IMR-90 (cell line): ENCODE results near the gene CEP78. TPM values are rescaled to one million over a fixed set of nuclear protein-coding genes. Genes with fewer than 3 reads are reported as not detected.

ENCODE experiments used
- ATAC-seq: fragments of 200-7000 bp; cut with Tn5 transposase; 2 replicates; pipeline ENCODE4 v1.9.1; 2020; ENCODE audit warnings: low read depth, mild to moderate bottlenecking, moderate library complexity
- BruUV-seq: library from RNA; stranded (reverse); fragments of 400-500 nt; replicated peaks from 2 replicates; lab custom pipeline; 2021; lab: Mats Ljungman, UMichigan
- CTCF ChIA-PET: fragments of 300-600 bp; formaldehyde crosslinking; extraction: SDS; loops from one replicate; lab custom pipeline; 2021; ENCODE audit warnings: antibody characterized with exemption; lab: Yijun Ruan, JAX
- POLR2A ChIA-PET: fragments of 300-600 bp; sonication (Branson Sonifier 250); formaldehyde crosslinking; loops from one replicate; lab custom pipeline; 2022; ENCODE audit warnings: antibody characterized with exemption; ENCODE audit not compliant: unreplicated experiment; lab: Charles Lee
- DNase-seq: peaks from one replicate; pipeline ENCODE4 v3.0.0; 2013
- H2AFZ ChIP-seq: replicated peaks from 2 replicates; pipeline ENCODE3; 2013; ENCODE audit warnings: low read length, mild to moderate bottlenecking; ENCODE audit not compliant: poor library complexity
- H2AK5ac ChIP-seq: 2 replicates; pipeline ENCODE4 v1.6.1; 2013; ENCODE audit warnings: low read depth, low read length, inconsistent platforms
- H2AK9ac ChIP-seq: replicated peaks from 2 replicates; pipeline ENCODE3; 2013; ENCODE audit warnings: mild to moderate bottlenecking, low read depth, low read length, moderate library complexity; ENCODE audit not compliant: poor library complexity
- H2BK120ac ChIP-seq: 2 replicates; pipeline ENCODE4 v1.6.1; 2013; ENCODE audit warnings: low read depth, low read length, inconsistent platforms
- H2BK15ac ChIP-seq: 3 replicates; pipeline ENCODE4 v1.6.1; 2013; ENCODE audit warnings: low read depth, low read length, inconsistent platforms
- H2BK20ac ChIP-seq: 2 replicates; pipeline ENCODE4 v1.6.1; 2013; ENCODE audit warnings: low read depth, mild to moderate bottlenecking, inconsistent platforms, low read length, moderate library complexity
- H2BK5ac ChIP-seq: 2 replicates; pipeline ENCODE4 v1.6.1; 2013; ENCODE audit warnings: mild to moderate bottlenecking, low read depth, low read length, inconsistent platforms; ENCODE audit not compliant: poor library complexity, severe bottlenecking
- H3K14ac ChIP-seq: replicated peaks from 2 replicates; pipeline ENCODE4 v1.6.1; 2013; ENCODE audit warnings: low read depth, low read length, inconsistent platforms
- H3K18ac ChIP-seq: 2 replicates; pipeline ENCODE4 v1.6.1; 2013; ENCODE audit warnings: low read depth, low read length, control low read depth
- H3K23ac ChIP-seq: 2 replicates; pipeline ENCODE4 v1.6.1; 2013; ENCODE audit warnings: low read depth, low read length, inconsistent platforms
- H3K27ac ChIP-seq: 2 replicates; pipeline ENCODE4 v1.5.1; 2013; ENCODE audit warnings: mild to moderate bottlenecking, control low read depth, low read length; ENCODE audit not compliant: insufficient read depth
- H3K27me3 ChIP-seq: 2 replicates; pipeline ENCODE4 v1.6.1; 2013; ENCODE audit warnings: low read length; ENCODE audit not compliant: control insufficient read depth, insufficient read depth
- H3K36me3 ChIP-seq: 2 replicates; pipeline ENCODE4 v1.6.1; 2013; ENCODE audit warnings: low read length, mixed read lengths; ENCODE audit not compliant: control insufficient read depth, insufficient read depth
- H3K4ac ChIP-seq: 2 replicates; pipeline ENCODE4 v1.6.1; 2013; ENCODE audit warnings: low read depth, low read length, inconsistent platforms
- H3K4me1 ChIP-seq: 2 replicates; pipeline ENCODE4 v1.6.1; 2013; ENCODE audit warnings: low read length, mixed read lengths; ENCODE audit not compliant: control insufficient read depth, insufficient read depth
- H3K4me2 ChIP-seq: 2 replicates; pipeline ENCODE4 v1.6.1; 2013; ENCODE audit warnings: low read depth, mild to moderate bottlenecking, control low read depth, low read length, moderate library complexity
- H3K4me3 ChIP-seq: 2 replicates; pipeline ENCODE4 v1.5.1; 2013; ENCODE audit warnings: low read depth, mild to moderate bottlenecking, control low read depth, low read length, moderate library complexity; ENCODE audit not compliant: insufficient read depth
- H3K56ac ChIP-seq: 2 replicates; pipeline ENCODE4 v1.6.1; 2013; ENCODE audit warnings: low read length, inconsistent platforms; ENCODE audit not compliant: insufficient read depth; ENCODE audit errors: extremely low read depth
- H3K79me1 ChIP-seq, 2 experiments: 2 replicates each; pipeline ENCODE4 v1.6.1; 2013; ENCODE audit warnings: low read length in 2 of 2, inconsistent platforms in 1 of 2, low read depth in 1 of 2
- H3K9ac ChIP-seq: 2 replicates; pipeline ENCODE4 v1.6.1; 2013; ENCODE audit warnings: low read depth, low read length, control low read depth
- H3K9me1 ChIP-seq: 2 replicates; pipeline ENCODE4 v1.6.1; 2013; ENCODE audit warnings: low read length, inconsistent platforms; ENCODE audit not compliant: insufficient read depth
- H3K9me3 ChIP-seq: 2 replicates; pipeline ENCODE4 v1.6.1; 2013; ENCODE audit warnings: low read length; ENCODE audit not compliant: control insufficient read depth, insufficient read depth
- H4K20me1 ChIP-seq: 2 replicates; pipeline ENCODE4 v1.6.1; 2013; ENCODE audit warnings: low read length, inconsistent platforms; ENCODE audit not compliant: insufficient read depth
- H4K5ac ChIP-seq: 2 replicates; pipeline ENCODE4 v1.6.1; 2013; ENCODE audit warnings: mild to moderate bottlenecking, low read depth, low read length, control low read depth
- H4K8ac ChIP-seq, 2 experiments: 2 replicates each; pipeline ENCODE4 v1.6.1; 2013; ENCODE audit warnings: low read depth in 2 of 2, low read length in 2 of 2, control low read depth in 1 of 2, inconsistent platforms in 1 of 2
- H4K91ac ChIP-seq: 2 replicates; pipeline ENCODE4 v1.6.1; 2013; ENCODE audit warnings: low read depth, low read length, inconsistent platforms; ENCODE audit not compliant: insufficient read depth
- RAD21 ChIP-seq: IDR thresholded peaks from 2 replicates; pipeline ENCODE4 v1.6.1; 2012; ENCODE audit warnings: low read length, improper control_type of control experiment
- RCOR1 ChIP-seq: IDR thresholded peaks from 2 replicates; pipeline ENCODE4 v1.6.1; 2012; ENCODE audit warnings: mild to moderate bottlenecking, low read length, improper control_type of control experiment; ENCODE audit not compliant: insufficient replicate concordance
- SMC3 ChIP-seq: fragments of 150-350 bp; IDR thresholded peaks from 2 replicates; pipeline ENCODE4 v1.6.1; 2016; ENCODE audit warnings: low read depth, mild to moderate bottlenecking, antibody characterized with exemption, low read length, moderate library complexity
- WGBS, 2 experiments: methylation state at CpG; one replicate each; pipeline versions ENCODE4 v1.1.5 to v1.1.7; 2013; ENCODE audit warnings: missing lambda C conversion rate in 2 of 2; ENCODE audit not compliant: insufficient read length in 1 of 2; ENCODE audit errors: extremely low coverage in 2 of 2; 5-methylcytosine and 5-hydroxymethylcytosine counted together
- dilution Hi-C: fragments of 300-500 bp; cut with HindIII; formaldehyde crosslinking; loops from one replicate; pipeline ENCODE4 v1.14.3; 2018; ENCODE audit warnings: low sequenced_read_pairs; ENCODE audit not compliant: unreplicated experiment
- in situ Hi-C: fragments of 300-500 bp; cut with MboI; formaldehyde crosslinking; loops from 3 replicates; pipeline ENCODE4 v1.14.3; 2019; ENCODE audit warnings: low sequenced_read_pairs, inconsistent platforms, mixed read lengths
- intact Hi-C: fragments of 100-400 bp; cut with micrococcal nuclease; formaldehyde crosslinking; loops from 2 replicates; pipeline ENCODE4 v1.10.0; 2022
- polyA plus RNA-seq, 3 experiments: library from polyadenylated mRNA; depleted of rRNA; stranded (reverse); fragments of >200 nt; gene quantifications; 2 replicates each; pipeline ENCODE4 v1.2.3, GENCODE V29; 2012; ENCODE audit warnings: low replicate concordance in 1 of 3
- total RNA-seq: library from RNA; depleted of rRNA; stranded (reverse); fragments of >200 nt; gene quantifications from 2 replicates; pipeline ENCODE4 v1.2.3, GENCODE V29; 2012

CEP78 gene
- total and polyA plus RNA-seq, 2 of the 4 experiments (the other 2 are of a cell fraction) = 9.2 to 18.3 TPM

DNA sequence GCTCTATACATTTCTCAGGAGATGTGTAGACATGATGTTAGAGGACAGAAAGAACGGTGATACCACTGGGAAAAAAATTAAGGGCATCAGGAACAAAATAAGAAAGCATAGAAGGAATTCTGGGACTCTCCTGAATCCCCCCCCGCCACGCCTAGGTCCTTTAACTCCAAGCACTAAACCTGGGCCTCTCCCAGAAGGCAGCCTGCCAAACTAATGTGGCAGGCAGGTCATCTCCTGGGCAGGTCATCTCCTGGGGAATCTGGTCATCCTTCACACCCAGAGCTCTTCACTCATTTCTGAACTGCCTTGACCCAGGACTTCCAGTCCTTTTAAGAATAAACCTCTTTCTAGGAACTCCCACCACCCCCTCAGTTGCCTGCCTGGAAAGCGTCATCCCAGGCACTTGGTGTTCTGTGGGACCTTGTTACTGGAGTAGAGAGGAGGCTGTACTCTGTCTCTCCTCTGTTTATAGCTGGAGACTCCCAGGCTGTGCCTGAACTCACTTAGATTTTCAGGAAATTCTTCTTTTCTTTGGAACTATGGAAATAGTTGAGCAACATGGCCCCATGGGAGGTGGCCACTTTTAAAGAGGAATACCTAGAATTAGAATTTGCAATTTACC is 85.1 kb downstream of the CEP78 start:
- Histone ChIP-seq H3K9ac (no peak overlapping the region), H2AK5ac (no peak overlapping the region), H2BK120ac (no peak overlapping the region), H2BK20ac (no peak overlapping the region), H3K4me1 (peaks cover 1% of the 10 kb centered on the region; the same call in 1 of the 2 replicates), H4K5ac (no peak overlapping the region), H3K56ac (no peak overlapping the region), H3K36me3 (peaks cover 52% of the 10 kb centered on the region), H3K27ac (no peak overlapping the region), H3K18ac (no peak overlapping the region), H2AK9ac (no peak overlapping the region), H2BK5ac (no peak overlapping the region), H3K4me3 (no peak overlapping the region), H3K79me1 (peaks cover 15 to 38% of the 10 kb centered on the region in 2 experiments; a peak in 3 of 4 replicates), H3K9me1 (peaks cover 13% of the 10 kb centered on the region), H3K4ac (no peak overlapping the region), H3K4me2 (no peak overlapping the region), H4K8ac (no peak overlapping the region), H4K91ac (no peak overlapping the region), H2AFZ (no peak overlapping the region), H2BK15ac (no peak overlapping the region), H3K14ac (no peak overlapping the region), H3K27me3 (no peaks in the 10 kb centered on the region), H3K9me3 (no peaks in the 10 kb centered on the region), H4K20me1 (peaks cover 29% of the 10 kb centered on the region; the same call in 1 of the 2 replicates), H3K23ac (no peak overlapping the region)
- no CpG with 5 or more reads among the region's 4 CpGs for WGBS, 2 experiments
- no peak for DNase-seq
- dilution Hi-C loops = no loop called here
- in situ Hi-C loops = no loop called here
- ChIA-PET CTCF (no interaction called here), POLR2A (no interaction called here)
- TF ChIP-seq SMC3 = no peak
- TF ChIP-seq RAD21 = no peak
- TF ChIP-seq RCOR1 = no peak
- ATAC-seq = no peak; the same call in 1 of the 2 replicates
- intact Hi-C loops = no loop called here
- BruUV-seq = no TSS peak
